ENCODE results near the gene IMP4.
"Not testable (repeated sequence)": the region's sequence is repeated elsewhere in the genome, so short reads cannot be mapped to it uniquely, and the experiment has no call there.

Gene IMP4, protein sequence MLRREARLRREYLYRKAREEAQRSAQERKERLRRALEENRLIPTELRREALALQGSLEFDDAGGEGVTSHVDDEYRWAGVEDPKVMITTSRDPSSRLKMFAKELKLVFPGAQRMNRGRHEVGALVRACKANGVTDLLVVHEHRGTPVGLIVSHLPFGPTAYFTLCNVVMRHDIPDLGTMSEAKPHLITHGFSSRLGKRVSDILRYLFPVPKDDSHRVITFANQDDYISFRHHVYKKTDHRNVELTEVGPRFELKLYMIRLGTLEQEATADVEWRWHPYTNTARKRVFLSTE

DNA sequence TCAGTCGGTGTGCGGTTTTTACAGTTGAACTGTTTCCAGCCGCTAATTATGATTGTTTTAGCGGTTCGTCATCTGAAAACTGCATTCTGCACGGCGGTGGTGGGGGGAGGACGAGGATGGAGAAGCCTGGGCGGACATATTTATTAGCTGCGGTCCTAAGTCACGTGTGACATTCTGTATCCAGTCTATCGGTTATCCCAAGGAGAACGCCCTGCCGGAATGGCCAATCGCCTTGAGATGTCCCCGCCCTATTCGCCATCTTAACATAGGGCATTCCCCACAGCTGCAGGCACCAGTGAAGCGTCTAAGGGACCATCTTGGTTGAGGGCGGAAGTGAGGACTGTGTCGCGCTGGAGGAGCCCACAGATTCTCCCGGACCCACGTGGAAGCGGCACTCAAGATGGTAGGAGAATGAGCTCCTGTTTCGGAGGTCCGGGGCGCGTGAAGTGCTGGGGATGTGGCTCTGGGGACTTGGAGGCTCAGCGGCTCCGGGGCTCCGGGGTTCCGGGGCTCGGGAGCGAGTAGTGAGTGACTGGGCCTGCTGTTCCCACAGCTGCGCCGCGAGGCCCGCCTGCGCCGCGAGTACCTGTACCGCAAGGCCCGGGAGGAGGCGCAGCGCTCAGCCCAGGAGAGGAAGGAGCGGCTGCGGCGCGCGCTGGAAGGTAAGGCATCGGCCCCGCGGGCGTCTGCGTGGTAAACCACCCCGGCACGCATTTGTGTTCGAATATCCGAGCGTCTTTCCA, at the start of gene IMP4:
TSS of gene IMP4 (plus strand) at position 365 of the 743 bp plus-strand sequence. CDS start at position 401, 36 bp downstream.
- peak; percentile 82 to 94 for DNase-seq (ENCODE audit: low read depth in 2 of 2)

DNA sequence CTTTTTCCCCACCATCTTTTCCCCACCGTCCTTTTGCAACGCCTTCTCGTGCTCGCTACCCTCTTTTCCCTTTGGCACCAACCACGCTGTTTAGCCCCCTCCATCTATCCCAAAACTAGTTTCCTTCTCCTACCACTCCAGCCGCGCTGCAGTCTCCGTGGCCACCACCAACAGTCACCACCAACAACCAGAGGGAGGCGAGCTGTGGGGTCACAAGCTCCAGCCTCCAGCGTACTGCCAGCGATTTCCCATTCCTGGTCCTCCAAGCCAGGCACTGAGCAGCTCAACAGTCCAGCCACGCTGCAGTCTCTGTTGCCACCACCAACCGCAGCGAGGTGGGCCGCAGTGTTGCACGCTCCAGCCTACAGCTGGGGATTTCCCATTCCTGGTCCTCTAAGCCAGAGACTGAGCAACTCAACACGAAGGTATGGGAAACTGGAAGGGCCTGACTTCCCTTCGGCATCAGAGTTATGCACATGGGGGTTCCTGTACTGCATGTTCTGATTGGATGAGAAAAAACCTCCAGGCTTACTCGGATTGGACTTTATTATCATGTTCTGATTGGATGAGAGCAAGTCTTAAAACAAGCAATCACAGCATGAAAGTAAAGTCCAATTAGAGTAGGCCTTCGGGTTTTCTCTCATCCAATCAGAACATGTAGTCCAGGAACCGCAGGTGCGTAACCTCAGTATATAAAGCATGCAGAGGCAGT, 42.3 kb upstream of the IMP4 start:
- DNase-seq (ENCODE audit: low read depth in 2 of 2): no peak

DNA sequence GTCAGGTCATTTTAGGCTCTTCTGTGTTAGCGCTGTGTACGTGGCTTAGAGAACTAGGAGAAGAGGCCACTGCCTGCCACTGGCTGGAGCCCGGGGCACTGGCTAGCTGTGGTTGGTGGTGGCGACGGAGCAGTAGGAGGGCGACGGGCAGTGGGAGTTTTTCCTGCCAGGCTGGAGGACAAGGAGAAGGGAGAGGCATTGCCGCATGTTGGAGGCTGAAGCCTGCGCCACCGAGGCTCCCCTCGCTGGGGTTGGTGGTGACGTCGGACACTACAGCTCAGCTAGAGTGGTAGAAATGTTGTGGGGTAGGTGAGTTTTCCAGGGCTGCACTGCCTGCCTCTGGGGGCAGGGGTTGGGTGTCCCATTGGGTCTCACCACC, 41.7 kb upstream of the IMP4 start:
- no peak for DNase-seq (ENCODE audit: low read depth in 2 of 2)

DNA sequence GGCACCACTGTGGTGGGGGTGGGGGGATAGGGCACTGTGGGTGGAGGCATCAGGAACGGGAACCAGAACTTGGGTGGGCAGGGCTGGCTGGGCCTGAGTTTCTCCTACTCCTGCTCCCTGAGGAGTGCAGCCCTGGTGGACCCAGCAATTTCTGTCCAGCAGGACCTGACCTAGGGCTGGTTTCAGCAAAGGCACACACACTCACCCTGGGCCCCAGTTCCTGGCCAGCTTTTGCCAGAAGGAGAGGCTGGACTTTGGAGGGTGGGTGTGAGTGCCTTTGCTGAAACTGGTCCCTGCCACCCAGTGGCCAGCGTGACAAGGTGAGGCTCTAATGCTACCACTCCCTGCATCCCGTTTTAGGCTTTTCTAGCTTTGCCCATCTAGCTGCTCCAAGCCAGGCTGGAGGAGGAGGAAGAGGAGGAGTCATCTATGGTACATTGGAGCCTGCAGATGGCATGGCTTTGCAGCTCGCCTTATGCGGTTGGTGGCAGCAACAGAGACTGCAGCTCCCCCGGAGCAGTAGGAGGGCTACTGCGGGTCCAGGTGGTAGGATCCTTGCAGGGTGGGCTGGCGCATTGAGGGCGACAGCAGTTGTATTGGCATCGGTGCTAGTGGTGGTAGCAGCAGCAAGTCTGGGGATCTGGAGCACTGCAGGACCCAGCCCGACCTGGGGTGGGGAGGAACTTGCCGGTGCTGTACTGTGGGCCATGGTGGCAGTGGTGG, 40.4 kb upstream of the IMP4 start:
- no peak for DNase-seq (ENCODE audit: low read depth in 2 of 2)

DNA sequence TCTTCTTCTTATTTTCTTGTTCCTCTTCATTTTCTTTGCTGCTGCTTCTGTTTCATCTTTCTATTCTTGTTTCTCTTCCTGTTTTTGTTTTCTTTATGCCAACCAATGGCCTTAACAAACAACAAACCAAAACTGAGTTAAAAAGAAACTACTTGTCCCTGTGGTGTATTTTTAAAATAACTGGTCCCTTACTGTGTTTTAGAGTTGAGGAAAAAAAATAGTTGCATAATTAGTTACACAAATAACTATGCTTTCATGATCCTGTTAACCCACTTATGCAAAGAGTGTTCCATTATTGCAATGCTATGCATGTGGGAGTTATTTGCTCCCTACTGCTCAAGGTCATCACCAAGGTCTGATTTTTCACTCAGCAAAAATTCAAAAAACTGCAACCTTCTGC, 39.5 kb upstream of the IMP4 start:
- no peak for DNase-seq (ENCODE audit: low read depth in 2 of 2)

DNA sequence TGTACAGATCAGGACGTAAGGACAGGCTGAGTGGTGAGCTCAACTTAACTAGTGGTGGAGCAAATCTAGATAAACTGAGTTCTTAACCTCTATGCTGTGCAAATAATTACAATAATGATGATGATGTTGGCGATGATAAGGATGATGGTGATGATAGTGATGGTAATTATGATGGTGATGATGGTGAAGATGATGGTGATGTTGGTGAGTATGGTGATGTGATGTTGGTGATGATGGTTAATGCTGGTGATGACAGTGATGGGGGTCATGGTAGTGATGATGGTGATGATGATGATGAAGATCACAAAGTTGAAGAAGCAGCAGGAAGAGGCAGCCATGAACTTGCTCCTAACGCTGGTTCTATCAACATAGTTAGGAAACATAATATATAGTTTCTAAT, 38.0 kb upstream of the IMP4 start:
- no peak for DNase-seq (ENCODE audit: low read depth in 2 of 2)

DNA sequence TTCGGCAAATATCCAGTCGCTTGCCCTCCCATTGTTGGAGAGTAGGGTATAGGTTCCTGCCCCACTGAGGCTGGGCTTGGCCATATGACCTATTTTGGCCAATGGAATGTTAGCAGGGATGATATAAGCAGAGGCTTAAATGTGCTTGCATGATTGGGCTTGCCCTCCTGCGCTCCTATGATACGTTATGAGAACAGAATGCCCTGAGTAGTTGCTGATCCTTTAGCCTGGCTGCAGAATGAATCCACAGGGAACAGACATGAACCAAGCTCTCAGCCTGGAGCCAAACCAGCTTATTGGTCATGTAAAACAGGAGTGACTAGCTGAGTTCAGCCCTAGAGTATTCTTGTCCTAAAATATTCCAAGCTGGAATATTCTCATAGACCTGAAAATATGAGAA, 34.8 kb upstream of the IMP4 start:
- DNase-seq (ENCODE audit: low read depth in 2 of 2): no peak

DNA sequence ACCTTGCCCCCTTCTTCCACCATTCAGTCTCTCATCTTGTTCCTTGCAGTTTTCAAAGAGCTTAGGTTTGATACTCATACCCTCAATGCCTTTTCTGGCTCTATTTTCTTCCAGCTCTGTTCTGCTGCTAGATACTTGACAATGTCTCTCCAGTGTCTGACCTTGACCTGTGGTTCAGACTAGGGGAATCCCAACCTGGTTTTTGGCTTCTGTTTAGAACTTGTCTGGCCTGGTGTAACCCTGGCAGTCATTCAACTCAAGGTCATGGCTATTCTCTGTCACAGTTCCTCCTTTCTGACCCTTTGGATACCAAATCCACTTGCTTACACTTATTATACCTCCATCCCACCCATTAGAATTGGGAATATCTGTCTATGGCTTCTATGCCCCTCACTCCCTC, 31.8 kb upstream of the IMP4 start:
- DNase-seq (ENCODE audit: low read depth in 2 of 2): no peak

DNA sequence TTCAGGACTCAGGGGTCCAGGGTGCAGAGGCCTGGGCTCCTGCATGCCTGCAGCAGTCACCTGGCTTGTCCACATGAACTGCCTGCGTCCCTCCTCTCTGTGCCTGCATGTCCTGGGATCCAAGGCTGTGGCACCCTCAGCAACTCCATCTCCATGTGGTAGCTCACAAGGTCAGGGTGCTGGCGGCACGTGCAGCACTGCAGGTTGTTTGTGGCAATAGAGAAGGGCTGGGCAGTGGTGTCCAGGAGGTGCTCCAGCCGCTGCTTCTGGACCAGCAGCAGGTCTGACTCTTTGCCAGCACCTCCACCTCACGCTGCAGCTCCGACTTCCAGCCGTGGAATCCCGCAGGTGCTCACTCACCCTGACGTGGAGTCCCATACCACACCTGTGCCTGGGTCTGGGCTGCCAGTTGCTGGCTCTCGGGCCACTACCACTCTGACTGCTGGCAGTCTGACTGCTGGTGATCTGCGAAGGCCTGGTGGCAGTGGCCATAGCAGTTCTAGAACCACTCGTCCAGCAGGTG, 28.8 kb upstream of the IMP4 start:
- DNase-seq (ENCODE audit: low read depth in 2 of 2): no peak

DNA sequence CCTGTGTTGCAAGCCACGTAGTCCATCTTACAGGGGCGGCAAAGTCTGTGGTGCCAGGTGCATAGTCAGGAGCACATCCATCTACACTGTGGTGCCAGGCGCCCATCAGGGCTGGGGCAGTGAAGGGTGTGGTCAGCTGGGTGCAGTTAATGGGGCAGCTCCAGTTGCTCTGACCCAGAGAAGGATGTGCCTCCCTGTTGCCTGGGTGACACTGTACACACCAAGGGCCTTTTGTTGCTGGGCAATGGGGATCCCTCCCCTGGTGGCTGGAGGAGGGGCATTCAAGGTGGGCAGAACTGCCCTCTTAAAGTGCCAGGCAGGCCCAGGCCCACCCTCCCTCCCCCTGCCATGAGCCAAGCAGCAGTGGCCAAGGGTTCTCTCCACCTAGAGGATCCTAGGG, 28.3 kb upstream of the IMP4 start:
- DNase-seq (ENCODE audit: low read depth in 2 of 2): no peak

DNA sequence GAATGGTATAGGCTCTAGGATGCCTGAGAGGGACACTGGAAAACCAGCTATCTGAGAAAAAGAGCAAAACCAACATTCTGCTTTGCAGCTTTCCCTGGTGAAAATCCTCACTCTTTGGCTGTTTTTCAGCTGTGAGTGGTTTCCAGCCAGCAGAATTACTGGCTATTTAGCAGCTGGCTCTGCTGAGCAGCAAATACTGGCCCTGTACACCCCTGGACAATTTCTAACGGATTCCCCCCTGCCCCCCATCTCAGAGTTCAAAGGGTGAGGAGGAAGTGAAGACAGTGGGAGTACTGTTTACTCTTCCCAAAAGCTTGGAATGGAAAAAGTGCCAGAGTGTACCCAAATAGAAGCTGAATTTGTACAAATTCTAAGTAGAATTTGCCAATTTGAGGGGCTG, 26.1 kb upstream of the IMP4 start:
- DNase-seq (ENCODE audit: low read depth in 2 of 2): no peak

DNA sequence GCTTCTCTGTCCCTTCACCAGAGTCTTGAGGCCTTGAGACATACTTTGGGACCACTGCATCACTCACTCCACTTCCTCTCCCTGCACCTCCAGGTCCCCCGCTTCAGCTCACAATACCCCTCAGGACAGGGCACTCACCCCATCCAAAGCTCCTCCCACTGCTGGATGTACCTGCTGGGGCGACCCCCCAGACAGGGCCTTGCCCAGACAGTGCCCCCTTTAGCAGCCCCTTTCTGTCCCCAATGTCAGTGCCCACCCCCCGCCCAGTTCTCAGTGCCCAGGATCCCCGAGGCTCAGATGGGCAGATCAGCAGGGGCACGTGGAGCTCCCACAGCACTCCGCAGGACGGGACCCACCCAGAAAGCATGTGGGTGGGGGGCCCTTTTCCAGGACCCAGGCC, 23.8 kb upstream of the IMP4 start:
- DNase-seq (ENCODE audit: low read depth in 2 of 2): no peak

DNA sequence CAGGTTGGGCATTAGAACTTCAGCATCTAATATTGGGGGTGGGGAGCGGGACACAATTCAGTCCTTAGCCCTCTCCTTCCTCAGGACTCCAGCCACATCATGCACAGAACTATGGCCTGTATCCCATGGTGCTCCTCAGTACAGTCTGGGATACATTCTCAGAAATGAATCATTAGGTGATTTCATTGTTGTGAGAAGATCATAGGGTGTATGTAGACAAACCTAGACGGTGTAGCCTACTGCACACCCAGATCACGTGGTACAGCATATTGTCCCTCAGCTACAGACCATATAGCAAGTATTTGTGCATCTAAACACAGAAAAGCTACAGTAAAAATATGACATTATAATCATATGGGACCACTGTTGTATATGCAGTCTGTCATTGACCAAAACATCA, 23.2 kb upstream of the IMP4 start:
- DNase-seq (ENCODE audit: low read depth in 2 of 2): no peak

DNA sequence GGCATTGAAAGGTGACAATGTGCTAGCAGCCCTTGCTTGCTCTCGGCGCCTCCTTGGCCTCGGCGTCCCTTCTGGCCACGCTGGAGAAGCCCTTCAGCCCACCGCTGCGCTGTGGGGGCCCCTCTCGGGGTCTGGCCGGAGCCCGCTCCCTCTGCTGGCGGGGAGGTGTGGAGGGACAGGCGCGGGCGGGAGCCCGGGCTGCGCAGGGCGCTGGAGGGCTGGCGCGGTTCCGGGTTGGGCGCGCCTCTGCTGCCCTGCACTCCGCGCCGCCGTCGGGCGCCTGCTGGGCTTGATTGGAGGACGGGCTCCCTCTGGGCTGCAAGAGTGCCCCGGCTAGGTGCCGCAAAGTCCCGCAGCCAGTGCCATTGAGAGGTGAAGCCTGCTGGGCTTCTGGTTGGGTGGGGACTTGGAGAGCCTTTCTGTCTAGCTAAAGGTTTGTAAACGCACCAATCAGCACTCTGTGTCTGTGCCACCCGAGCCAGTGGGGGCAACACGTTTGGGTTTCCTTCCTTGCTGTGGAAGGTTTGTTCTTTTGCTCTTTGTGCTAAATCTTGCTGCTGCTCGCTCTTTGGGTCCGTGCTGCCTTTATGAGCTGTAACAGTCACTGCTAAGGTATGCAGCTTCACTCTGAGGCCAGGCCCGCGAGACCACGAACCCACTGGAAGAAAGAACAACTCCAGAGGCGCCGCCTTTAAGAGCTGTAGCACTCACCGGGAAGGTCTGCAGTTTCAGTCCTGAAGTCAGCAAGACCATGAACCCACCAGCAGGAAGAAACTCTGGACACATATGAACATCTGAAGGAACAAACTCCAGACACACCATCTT, 14.8 kb upstream of the IMP4 start:
- no peak for DNase-seq (ENCODE audit: low read depth in 2 of 2)

DNA sequence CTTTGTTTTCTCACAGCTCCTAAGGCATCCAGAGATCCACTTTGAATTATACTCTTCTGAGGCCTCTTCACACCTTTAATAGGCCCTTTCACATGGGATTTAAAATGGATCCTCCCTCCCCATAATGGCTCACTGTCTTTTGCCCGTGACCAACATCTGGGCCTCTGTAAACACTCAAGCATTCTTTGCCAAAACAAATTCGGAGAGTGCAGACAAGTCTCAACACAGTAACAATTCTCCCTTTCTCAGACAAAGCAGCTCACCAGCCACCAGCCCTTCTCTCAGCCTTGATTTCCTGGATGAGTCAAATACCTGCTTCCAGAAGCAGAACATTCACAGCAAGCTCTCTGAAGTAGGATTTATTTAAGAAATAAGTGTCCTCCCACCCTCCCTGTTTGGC, 14.0 kb upstream of the IMP4 start:
- DNase-seq (ENCODE audit: low read depth in 2 of 2): no peak

DNA sequence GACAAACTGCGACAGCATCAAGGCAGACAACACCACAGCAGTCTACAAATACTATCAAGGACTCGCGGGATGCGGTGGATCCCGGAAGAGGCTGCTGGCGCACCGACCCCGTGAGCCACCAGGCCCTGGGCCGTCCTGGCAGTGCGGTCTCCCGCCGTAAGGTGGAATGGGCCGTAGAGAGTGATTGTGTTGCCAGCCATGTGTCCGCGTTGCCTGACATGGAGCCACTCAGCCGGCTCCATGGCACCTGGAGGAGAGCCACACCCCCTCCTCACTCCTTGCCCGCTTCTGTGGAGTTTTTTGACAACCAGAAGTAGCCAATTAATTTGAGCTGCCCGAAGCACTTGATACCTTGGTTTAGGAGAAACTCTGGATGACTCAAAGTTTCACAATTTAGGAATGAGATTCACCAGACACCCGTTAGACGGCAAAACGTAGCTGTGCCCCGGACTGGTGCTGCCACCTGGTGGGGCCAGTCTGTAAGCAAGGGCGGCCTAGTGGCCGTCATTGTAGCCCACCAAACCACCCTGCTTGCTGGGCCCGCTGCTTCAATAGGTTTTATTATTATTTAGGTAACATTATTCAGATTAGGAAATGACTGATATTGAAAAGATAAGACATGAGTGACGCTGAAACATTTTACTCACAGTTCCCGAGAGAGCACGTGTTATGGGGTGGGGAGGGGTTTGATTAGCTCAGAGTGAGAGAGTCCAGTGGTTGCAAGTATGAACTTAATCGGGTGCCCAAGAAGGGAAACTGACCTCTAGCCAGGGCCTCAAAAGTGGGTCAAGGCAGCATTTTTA, 10.2 kb upstream of the IMP4 start:
- peak in 1 of 2 donors; percentile 39 for DNase-seq (ENCODE audit: low read depth in 2 of 2)

DNA sequence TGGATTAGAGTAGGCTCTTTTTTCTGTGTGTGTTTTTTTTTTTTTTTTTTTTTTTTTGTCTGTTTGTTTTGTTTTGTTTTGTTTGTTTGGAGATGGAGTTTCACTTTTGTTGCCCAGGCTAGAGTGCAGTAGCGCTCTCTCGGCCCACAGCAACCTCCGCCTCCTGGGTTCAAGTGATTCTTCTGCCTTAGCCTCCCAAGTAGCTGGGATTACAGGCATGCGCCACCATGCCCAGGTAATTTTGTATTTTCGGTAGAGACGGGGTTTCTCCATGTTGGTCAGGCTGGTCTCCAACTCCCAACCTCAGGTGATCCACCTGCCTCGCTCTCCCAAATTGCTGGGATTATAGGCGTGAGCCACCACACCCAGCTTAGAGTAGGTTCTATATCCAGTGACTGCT, 9.4 kb upstream of the IMP4 start:
- DNase-seq (ENCODE audit: low read depth in 2 of 2): not testable (repeated sequence)

DNA sequence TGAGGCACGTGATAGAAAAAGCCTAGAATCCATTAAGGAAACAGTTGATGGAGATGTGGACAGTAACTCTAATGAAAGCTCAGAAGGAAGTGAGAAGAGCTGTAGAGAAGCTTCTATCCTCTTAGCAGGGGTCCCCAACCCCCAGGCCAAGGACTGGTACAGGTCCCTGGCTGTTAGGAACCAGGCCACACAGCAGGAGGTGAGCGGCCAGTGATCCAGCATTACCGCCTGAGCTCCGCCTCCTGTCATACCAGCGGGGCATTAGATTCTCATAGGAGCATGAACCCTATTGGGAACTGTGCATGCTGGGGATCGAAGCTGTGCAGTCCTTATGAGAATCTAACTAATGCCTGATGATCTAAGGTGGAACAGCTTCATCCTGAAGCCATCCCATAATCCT, 8.7 kb upstream of the IMP4 start:
- DNase-seq (ENCODE audit: low read depth in 2 of 2): no peak

DNA sequence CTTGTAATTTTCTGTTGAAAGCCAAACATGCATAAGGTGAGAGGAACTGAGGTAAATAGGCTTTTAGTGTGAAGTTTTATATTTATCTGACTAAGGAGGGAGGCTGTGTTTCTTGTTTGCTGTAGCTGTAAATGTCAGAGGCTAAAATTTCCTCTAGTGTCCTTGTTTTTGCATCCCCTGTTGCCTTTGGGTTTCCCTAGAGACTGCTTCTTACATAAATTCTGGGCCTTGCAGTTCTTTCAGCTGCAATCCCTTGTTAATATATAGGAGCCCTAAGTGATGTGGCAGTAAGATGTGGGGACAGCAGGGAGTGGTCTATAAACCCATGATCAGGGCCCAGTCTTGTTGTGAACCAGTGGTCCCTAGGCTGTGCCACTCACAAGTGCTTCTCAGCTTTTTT, 7.5 kb upstream of the IMP4 start:
- no peak for DNase-seq (ENCODE audit: low read depth in 2 of 2)

DNA sequence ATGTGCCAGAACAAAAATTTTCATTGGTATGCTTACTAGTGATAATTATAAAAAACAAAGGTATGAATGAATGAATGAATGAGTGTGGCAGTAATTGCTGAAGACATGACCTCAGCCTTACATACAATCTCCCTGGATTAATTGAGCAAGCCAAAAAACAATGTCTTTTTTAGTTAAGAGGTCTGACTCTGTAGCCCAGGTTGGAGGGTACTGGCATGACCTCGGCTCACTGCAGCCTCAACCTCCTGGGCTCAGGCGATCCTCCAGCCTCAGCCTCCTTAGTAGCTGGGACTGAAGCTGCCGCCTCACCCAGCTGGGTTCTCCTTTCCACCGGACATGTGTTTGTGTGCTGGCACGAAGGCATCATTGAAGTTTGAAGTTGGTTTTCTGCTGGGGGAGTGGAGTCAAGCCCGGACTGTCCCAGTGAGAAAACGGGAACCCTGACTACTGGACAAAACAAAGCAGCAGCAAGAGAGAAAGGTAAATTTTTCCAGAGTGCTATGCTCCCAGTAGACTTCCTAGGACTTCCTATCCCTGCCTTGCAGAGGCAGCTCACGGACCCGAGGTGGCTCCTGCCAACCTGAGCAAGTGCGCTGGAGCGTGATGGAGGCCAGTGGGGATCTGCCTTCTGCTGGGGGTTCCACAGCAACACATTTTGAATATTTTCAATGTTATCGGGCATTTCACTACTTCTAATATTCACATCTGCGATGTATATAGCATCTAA, 6.4 kb upstream of the IMP4 start:
- DNase-seq (ENCODE audit: low read depth in 2 of 2): no peak
